ENCODE data around the gene GRAMD2A.

Gene GRAMD2A

GRCh38 chr15:72162569-72162968 lies 35.0 kb downstream of the GRAMD2A start:
- H3K27me3 ChIP-seq = peaks cover 0 to 3% of the 10 kb centered on the region in 2 donors
- no peaks in the 10 kb centered on the region for H3K9me3 ChIP-seq
- H3K4me3 ChIP-seq = no peak overlapping the region
- no peak for TF ChIP-seq CTCF (IDR thresholded peaks at IDR 0.05)
- intact Hi-C loops (cut with DNase I; ENCODE audit: low total_unique reads) = no loop called here
- peaks cover 0 to 22% (median 0%) of the 10 kb centered on the region in 3 donors for H3K36me3 ChIP-seq
- no peak overlapping the region for H3K27ac ChIP-seq
- no peak for DNase-seq
- no peaks in the 10 kb centered on the region for H3K4me1 ChIP-seq

- Histone ChIP-seq H3K4me3 (no peak overlapping the region), H3K4me1 (no peaks in the 10 kb centered on the region), H3K9me3 (no peaks in the 10 kb centered on the region), H3K27ac (no peak overlapping the region), H3K27me3 (peaks cover 0 to 3% of the 10 kb centered on the region in 2 donors), H3K36me3 (peaks cover 0 to 22% (median 0%) of the 10 kb centered on the region in 3 donors)
- TF ChIP-seq CTCF (IDR thresholded peaks at IDR 0.05) = no peak
- intact Hi-C loops (cut with DNase I; ENCODE audit: low total_unique reads) = no loop called here
- no peak for DNase-seq
These were observed 36.0 kb downstream of the GRAMD2A start for GRCh38 chr15:72161361-72162132.

GRCh38 chr15:72160696-72161245 lies 36.8 kb downstream of the GRAMD2A start:
- TF ChIP-seq CTCF (IDR thresholded peaks at IDR 0.05) = no peak
- Histone ChIP-seq H3K27ac (no peak overlapping the region), H3K4me1 (peaks cover 0 to 5% (median 0%) of the 10 kb centered on the region in 4 donors), H3K9me3 (no peaks in the 10 kb centered on the region), H3K36me3 (peaks cover 0 to 22% (median 0%) of the 10 kb centered on the region in 3 donors), H3K4me3 (no peak overlapping the region), H3K27me3 (no peaks in the 10 kb centered on the region)
- intact Hi-C loops (cut with DNase I; ENCODE audit: low total_unique reads) = no loop called here
- DNase-seq = no peak

GRCh38 chr15:72156928-72157327 lies 40.7 kb downstream of the GRAMD2A start:
- Histone ChIP-seq H3K27ac (no peak overlapping the region), H3K4me3 (no peak overlapping the region), H3K36me3 (peaks cover 0 to 9% (median 0%) of the 10 kb centered on the region in 3 donors), H3K9me3 (no peaks in the 10 kb centered on the region), H3K4me1 (peaks cover 0 to 12% (median 3%) of the 10 kb centered on the region in 4 donors), H3K27me3 (no peaks in the 10 kb centered on the region)
- intact Hi-C loops (cut with DNase I; ENCODE audit: low total_unique reads) = loop anchor here (10.0 kb wide), 2 partner anchors 352 to 412 kb away; no protein-coding TSS in a partner anchor
- no peak for TF ChIP-seq CTCF (IDR thresholded peaks at IDR 0.05)
- DNase-seq = no peak

- Histone ChIP-seq H3K4me1 (peaks cover 0 to 12% (median 3%) of the 10 kb centered on the region in 4 donors), H3K27ac (peak overlapping the region; percentile 49 to 63), H3K4me3 (peak overlapping the region; percentile 49 to 54), H3K9me3 (no peaks in the 10 kb centered on the region), H3K36me3 (no peaks in the 10 kb centered on the region), H3K27me3 (no peaks in the 10 kb centered on the region)
- DNase-seq = peak; percentile 86 to 90
- intact Hi-C loops (cut with DNase I; ENCODE audit: low total_unique reads) = loop anchor here (10.0 kb wide), 2 partner anchors 351 to 411 kb away; no protein-coding TSS in a partner anchor
- TF ChIP-seq CTCF (IDR thresholded peaks at IDR 0.05) = peak; percentile 77 to 86
These were observed 41.7 kb downstream of the GRAMD2A start for GRCh38 chr15:72155635-72156616.

All from tibial artery (tissue), 4 donors.